Measurements from ENCODE around the gene PRDM16.

The PRDM16 gene

DNA sequence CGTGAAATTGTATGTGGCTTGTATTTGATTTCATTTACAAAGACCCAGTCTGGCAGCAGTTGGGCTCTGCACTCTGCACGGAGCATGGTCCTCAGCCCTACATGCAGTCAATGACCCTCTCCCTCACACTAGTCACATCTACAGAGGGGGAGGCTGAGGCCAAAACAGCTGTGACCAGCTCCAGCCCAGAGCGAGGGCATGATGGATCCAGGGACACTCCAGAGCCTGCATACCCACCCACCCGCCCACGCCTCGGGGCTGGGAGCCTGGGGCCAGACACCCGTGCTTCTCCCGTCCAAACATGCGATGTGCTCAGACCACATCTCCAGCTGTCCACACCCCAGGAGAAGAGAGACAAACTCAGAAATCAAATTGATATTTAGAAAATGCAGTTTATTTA, 14.0 kb upstream of the PRDM16 start:
- DNase-seq = no peak

DNA sequence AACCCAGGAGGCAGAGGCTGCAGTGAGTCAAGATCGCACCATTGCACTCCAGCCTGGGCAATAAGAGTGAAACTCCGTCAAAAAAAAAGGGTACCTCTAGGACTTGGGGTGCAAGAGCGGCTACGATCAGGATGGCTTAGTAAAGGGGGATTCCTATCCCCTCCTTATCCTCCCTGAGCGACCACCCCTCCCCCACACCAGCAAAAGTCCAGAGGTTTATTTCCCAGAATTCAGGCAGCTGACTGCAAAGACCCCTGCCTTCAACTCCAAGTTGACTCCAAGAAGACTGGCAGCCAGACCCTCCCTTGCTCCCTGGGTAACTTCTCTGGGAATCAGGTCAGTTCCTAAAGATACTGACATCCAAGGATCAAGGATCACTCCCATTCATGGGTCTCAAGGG, 12.4 kb upstream of the PRDM16 start:
- DNase-seq = no peak

DNA sequence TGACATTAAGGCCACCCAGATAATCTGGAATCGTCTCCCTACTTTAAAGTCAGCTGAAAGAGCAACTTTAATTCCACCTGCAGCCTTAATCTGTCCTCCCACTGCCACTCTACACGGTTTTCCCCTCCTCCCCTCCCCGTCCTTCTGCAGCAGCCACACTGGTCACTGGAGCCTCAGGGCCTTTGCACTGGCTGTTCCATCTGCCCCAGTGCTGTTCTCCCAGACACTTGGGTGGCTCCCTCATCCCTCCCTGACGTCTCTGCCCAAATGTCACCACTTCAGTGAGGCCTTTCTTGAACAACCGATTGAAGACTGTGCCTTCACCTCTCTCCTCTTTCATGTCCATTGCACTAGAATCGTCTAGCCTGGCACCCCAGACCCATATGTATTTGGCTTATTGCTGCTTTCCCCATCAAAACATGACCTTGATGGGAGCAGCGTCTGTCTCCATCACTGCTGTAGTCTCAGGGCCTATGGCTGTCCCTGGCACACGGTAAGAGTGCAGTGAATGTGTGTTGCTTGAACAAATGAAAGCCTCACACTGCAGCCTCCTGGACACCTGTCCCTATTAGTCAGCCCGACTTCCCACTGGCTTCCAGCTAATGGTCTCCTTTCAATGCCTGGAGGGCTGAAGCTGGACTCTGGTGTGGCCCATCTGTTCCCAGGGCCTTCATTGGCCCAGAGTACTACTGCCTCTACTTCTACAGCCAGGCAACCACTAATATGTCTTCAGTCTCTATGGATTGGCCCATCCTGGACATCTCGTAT, 10.6 kb upstream of the PRDM16 start:
- DNase-seq = no peak

DNA sequence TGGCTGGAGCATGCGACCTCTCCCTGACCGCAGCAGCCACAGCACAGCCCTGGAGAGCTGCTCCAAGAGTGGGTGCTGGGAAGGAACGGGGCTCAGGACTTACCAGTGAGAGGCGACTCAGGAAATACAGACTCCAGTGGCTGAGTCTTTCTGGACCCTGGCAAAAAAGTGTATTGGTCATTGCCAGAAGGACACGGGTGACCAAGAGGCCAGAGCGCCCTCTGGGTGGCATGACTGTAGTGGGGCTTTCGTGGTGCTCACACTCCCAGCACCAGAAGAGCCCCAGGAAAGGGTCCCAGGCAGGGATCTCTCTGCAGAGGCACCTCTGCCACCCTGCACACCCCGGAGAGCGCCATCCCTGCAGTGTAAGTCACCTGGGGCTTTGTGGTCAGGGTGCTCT, 8.9 kb upstream of the PRDM16 start:
- DNase-seq = no peak

DNA sequence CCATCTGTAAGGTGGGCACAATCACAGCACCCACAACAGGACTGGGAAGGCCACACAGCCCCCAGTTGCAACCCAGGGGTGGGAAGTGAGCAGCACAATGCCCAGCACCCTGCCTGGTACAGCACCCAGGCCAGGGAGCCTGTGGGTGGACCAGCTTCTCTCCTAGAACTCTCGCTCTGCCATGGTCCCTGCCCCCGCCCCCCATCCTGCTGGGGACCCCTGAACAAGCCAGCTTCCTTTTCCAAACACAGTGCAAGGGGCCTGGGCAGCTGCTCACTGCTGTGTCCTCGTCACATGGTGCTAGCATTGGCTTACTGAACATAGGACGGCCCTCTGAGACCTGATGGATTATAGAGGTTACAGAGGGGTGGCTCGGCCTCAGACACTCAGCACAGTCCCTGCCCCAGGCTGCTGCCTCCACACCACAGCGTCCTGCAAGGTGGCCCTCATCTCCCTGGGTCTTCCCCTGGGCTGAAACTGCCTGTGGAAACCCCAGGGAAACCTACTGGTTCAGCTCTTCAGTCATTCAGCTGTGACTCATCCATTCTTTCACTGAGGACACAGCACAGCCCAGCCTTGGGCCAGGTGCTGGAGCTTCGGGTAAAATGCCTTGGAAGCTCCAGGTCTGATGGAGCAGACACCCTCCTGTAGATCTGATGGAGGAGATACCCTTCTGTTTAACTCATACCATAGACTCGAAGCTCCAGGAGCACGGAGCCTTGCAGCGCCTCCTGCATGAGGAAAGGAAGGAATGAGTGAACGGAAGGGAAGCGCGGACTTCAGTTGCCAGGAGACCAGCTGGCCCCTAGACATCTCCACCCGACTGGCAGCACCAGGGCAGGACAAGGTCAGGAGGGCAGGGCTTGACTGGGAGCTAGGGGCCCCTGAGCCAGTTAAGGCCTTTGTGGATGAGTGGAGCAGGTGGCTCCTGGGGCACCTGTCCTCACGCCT, 8.1 kb upstream of the PRDM16 start:
- no peak for DNase-seq

DNA sequence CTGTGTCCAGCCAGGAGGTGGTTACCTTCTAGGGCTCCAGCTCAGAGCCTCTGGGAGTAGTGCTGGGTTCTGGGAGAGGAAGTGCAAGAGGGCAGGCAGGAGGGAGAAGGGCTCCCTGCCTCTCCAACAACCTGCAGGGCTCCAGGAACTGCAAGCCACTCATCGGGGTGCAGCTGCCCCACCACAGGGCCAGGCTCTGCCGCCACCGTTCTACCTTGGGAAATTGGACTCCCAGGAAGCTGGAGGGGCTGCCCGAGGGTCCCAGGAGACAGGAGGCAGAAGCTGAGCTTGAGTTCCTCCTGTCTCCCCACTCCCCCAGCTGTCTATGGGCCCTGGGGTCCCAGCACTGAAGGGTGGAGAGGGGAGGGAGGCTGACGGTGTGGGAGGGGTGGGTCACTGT, 7.4 kb upstream of the PRDM16 start:
- no peak for DNase-seq

DNA sequence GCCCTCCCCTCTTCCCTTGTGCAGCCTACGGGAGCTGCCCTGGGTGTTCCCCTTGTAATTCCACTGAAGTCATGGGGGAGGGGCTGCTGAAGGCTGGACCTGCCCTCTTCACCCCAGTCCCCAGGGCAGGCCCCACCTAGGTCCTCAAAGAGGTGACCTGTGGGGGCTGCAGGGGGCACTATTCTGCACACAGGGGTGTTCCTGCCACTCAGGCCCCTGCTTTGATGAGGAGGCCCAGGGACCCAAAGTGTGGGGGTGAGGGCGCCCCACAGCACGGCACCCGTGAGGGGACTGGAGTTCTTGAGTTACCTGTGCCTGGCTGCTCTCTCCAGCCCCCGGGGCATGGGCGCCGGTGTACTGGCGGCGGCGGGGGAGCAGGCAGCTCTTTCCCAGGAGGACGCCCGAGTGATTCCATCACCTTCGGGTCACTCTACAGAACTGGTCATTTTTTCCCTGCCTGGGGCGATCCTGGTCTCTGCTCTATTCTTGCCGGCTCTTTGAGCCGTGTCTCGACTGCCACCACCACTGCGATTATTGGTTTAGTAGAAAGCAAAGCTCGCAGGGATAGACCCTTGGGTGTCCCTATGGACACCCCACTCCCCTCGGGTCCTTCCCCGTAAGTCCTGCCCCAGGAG, 6.9 kb upstream of the PRDM16 start:
- no peak for DNase-seq

DNA sequence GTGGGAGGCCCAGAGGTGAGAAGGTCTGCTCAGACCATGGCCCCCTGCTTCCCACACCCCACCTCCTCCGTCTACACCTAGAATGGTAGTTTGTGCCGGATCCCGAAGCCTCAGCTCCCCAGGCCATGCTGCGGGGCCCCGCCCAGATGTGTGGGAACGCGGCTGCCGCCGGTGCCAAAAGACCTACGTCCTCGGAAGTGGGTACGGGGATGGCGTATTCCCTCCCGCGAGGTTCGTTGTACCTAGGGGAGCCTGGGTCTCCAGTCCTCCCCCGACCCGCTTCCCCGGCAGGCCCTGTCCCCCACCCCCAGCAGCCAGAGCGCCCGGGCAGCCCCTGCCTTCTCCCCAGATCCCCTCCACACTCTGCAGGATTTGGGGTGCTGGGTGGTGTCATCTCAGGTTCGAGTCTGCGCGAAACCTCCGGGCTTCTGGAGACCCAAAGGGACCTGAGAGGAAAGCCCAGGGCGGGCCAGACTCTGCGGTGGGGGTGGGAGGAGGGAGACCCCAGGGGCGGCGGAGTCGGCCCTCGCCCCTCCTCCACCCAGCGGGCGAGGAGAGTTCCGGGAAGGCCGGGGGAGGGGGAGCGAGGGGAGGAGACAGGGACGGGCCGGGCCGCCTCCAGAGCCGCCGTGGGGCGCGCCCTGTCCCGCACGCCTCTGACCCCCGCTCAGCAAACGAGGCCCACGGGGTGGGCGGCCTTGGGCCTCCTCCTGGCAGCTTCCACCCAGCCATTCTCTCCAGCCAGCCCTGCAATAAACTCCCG, 6.2 kb upstream of the PRDM16 start:
- DNase-seq = no peak

DNA sequence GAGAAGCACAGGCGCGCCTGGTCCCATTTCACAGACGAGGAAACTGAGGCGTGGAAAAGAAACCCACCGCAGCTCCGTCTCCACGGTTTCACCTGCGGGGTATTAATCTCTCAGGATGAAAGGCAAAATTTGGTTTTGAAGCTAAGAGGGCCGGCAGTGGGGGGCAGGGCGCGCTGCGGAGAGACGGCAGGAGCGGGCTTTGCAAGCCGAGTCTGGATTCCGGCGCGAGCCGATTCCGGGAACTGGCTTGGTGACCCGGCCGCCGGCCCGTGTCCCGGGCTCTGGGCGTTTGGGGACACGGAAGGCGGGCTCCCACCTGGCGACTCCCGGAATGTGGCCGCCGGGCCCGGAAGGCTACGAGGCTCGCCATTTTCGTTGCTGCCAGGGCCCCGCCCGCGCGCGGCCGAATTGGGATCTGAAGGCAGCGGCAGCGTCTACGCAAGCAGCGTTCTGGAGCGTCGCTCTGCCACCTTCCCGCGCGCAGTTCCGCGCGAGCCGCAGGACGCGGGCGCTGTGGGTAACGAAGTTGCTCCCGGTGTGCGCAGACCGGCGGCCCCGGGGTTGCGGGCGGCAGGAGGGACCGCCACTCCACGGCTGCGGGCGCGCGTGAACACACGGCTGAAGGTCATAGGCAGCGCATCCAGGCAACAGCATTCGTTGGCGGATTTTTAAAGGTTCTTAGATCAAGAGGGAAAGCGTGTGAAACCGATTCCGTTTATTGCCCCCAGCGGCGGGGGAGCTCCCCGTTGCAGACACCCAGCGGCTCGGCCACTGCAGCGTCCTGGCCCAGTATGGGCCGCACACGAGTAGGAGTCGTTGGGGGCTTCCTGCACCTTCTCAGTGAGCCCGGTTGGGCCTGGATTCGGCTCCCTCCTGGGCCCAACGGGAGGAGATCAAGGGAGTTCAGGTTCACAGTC, 5.4 kb upstream of the PRDM16 start:
- DNase-seq = no peak

DNA sequence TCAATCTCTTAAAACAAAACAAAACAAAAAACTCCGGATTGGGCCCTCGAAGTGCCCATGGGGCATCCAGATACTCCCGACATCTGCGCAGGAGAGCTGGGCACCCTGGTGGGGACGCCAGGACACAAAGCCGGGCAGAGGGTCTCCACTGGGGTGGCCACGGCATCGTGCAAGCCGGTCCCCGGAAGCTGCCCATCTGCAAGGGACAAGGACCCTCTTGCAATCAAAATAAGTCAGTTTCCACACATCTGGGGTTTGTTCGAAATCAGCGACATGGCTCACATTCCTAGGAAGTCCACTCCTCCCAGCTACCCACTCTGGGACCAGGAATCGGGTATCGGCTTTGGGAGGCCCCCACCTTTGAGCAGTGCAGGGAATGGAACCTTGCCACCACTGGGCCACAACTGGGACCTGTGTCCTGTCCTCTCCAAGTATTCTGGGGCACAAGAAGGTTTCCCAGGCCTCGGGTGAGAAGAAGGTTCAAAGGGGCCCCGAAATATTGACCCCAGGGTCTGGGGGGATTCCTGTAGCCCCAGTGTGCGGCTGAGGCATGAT, 4.6 kb upstream of the PRDM16 start:
- no peak for DNase-seq

DNA sequence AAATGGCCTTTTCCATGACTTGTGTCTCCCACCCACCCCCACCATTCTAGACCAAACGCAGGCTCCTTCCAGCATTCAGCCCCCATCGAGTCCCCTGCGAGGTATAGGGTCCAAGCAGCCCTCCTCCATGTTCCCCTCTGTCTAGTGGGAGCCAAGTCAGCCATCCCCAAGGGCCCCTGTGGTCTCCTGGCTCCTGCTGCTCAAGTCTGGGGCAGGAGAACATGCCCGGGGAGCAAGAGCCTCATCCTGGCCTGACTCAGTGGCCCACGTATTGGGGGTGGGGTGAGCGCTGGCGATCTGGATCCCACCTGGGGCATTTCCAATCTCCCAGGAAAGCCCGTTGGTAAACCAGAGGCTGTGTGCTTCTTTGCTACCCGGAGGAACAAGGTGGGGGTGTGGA, 4.1 kb upstream of the PRDM16 start:
- DNase-seq = no peak

DNA sequence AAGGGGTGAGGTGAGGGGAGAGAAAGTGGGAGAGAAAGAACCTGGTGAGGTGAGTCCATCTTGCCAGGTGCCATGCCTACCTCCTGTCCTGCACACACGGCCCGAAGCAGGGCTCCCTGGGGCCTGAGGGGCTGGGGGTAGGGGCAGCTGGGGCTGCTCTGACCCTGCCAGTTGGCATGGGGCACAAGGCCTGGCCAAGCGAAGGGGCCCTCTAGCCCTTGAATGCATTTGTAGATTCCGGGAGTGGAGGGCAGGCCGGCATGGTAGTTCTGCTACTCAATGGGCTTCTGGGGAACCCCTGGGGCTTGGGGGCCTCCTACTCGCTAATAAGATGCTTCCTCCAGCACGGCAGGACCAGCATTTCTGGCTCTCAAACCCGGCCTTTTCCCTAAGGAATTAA, 3.6 kb upstream of the PRDM16 start:
- no peak for DNase-seq

DNA sequence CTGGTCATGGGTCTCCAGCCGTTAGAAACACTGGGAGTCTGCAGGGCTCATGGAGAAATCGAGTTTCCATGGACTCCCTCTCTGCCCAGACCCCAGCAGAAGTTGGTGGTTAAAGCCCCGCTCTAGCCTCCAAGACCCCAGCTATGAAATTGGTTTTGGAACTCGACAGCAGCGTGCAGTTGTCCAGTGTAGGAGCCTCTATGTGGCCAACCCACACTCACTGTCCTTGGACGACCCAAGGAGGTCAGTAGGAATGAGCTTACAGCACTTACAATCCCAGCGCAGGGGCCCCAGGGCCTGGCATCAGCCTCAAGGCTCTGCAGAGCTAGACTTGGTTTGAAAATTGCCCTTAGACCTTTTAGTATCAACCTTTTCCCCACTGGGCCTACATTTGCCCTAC, 3.2 kb upstream of the PRDM16 start:
- no peak for DNase-seq

DNA sequence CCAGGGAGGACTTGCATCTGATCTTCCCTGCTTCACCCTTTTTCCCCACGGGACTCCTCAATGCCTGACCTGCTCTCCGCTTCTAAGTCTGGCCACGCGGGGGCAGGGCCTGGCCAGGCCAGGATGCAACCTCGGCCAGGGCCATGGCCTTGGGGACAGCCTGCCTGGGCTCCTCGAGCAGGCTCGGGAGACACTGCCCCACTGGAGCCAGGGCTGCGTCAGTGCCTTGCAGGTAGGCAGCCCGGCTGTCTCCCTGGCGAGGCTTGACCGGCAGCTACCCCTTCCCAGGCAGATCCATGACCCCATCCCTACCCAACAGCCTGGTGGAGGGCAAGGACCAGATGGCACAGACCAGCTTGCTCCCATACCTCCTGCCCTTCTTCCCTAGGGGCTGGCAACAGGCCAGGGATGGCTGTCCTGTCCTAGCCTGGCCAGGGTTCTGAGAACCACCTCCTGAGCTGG, 2.7 kb upstream of the PRDM16 start:
- DNase-seq = no peak

DNA sequence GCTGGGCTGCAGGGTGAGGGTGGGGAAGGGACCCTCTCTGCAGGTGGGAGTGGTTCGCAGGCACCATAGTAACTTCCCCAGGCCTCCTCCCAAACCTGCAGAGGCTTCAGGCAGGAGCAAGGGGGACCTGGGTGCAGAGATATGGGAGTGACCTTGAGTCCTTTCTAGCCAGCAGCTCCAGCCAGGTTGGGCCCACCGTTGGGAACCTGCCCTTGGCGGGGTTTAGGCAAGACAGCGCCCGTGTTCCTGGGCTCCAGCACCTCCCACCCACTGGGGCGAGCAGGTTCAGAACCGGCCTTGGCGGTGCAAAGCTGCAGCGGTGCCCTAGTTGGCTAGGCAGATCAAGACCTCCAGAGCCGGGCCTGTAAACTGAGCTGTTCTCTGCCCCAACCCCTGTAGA, 2.2 kb upstream of the PRDM16 start:
- DNase-seq = no peak

DNA sequence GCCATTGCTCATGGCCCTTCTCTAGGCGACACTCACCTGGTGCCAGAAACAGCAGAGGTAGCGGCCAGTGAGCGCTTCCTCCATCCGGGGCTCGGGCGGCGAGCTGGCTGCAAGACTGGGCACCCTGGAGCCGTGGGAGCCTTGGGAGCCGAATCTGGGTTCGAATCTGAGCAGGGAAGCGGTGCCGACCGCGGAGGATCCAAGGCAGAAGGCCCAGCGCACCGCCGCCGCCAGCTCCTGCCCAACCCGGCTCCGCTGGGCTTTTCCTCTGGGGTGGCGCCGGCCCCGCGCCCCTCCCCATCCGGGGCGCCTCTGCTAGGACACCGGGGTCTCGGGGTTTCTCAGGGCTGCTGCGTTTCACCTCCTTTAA, 1.7 kb upstream of the PRDM16 start:
- no peak for DNase-seq

DNA sequence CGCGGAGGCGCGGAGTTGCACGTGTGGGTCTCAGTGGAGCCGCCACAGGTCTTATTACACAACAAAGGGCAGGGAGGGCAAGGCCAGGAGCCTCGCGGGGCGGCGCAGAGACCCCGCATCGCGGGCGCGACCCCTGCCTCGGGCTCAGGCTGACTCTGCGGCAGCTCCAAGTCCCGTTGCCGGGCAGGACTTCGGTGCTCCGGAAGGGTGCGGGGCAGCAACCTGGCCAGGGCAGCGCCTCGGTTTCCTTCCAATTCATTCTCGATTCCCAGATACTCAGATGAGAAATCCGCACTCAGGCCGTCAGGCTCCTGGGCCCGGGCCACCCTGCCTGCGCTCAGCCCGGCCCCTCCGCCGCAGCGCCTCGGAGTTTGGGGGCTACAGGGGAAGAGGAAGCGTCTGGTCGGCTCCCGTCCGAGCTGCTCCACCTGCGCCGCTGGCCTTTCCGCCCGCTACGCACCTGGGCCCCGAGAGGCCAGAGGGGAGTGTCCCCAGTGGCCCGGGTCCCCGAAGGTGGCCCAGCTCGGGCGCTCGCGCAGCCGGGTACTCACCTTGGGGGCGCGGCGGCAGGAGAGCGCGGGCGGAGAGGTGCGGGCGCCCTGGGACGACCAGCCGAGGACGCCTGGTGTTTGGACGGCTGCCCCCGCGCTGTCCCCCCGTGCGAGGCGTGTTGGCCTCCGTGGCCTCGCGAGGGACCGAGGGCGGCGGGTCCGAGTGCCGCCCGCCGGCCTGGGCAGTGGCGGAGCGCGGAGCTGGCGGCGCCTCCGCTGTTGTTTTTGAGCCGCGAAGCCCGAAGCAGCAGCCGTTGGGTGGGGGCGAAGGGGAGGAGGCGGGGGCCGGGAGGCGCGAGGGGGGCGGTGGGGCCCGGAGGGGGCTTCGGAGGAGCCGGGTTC, 1.1 kb upstream of the PRDM16 start:
- DNase-seq = no peak

DNA sequence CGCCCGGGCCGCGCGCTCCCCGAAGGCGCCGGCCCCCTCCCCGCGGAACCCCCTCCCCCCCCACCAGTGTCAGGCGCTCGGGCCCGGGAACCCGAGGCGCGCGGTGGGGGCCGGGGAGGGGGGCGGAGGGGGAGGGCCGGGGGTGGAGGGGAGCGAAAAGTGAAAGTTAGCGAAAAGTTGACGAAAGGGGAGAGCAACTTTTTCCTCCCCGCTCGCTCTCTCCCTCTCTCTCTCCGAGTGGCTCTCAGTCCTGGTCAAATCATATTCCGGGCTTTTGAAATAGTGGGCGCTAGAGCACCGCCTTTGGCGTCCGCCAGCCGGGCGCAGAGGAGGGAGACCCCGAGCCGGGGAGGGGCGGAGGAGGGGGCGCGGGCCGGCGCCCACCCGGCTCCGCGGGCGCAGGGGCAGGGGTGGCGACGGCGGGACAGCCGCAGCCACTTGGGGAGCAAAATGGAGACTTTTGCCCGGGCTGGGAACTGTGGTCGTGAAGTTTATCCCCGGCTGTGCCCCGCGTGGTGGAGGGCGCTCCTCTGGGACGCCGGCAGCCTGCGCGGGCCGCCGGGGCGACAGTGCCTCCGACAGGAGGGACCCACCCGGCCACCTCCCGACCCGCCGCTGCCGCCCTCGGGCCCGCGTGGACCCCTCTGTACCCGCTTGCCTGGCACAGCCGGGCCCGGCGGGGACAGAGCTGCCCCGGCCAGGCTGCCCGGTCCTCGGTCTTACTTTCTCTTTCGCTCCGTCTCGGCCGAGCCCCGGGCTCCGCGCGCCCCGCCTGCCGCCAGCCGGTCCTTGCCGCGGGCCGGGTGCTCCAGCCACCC, 697 bp downstream of the PRDM16 start:
- no peak for DNase-seq

DNA sequence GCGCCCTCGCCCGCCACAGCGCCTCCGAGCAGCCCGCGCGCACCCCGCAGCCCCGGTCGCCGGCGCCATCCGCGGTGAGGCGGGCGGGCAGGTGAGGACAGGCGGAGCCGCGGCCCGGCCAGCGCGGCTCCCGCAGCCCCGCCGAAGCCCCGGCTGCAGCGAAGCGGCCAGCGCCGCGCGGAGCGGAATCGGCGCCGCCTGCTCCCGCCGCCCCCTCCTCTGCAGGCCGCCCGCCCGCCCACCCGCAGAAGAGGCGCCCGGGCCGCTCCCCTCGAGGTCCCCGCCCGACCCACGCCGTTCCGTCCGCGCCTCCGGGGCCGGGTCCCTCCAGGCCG, 1.3 kb downstream of the PRDM16 start:
- no peak for DNase-seq

Measured in NK-92 treated with Interleukin-12 subunit alpha and Interleukin-12 subunit beta, amount 100 ng/mL, for 24 hours (cell line).